CD4-positive, alpha-beta T cell treated with Interleukin-17A for 1 hour (primary cell): Measurements from ENCODE around the gene KRTAP26-1.
A peak's percentile ranks its signal among the peaks of the same experiment; 100 is the strongest.

ENCODE experiments used
- DNase-seq: peaks from one replicate; pipeline ENCODE4 v3.0.0-alpha.2; 2020

The KRTAP26-1 gene

GRCh38 chr21:30320215-30320614 lies at the start of gene KRTAP26-1:
TSS of gene KRTAP26-1 (minus strand) at chr21:30320315. CDS start at chr21:30320035, 280 bp downstream.
- no peak for DNase-seq

GRCh38 chr21:30355906-30356305 lies 35.8 kb upstream of the KRTAP26-1 start:
- DNase-seq = no peak

DNA sequence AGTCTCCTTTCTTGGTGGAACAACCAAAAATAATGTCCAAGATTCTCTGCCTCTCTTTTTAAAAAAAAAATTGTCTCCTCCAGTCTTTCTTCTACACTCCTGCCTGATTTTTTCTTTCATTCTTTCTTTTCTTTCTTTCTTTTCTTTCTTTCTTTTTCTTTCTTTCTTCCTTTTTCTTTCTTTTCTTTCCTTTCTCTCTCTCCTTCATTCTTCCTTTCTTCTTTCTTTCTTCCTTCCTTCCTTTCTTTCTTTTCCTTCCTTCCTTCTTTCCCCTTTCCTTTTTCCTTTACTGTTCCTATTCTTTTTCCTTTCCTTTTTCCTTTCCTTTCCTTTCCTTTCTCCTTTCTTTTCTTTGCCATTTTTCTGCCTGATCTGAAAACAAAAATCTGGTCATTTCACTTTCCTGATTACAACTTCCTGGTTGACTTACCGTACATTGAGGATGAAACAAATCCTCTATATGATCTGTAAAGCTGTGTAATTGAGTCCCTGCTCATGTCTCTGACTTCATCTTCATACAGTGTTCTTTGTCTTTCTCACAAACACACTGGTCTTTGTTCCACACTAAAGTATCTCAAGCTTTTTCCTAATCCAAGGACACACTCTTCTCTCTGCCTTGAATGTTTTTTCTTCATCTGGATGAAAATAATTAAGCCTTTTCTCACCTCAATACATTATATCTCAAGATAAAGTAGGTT lies 34.3 kb upstream of the KRTAP26-1 start:
- DNase-seq = no peak

- no peak for DNase-seq
These were observed 31.4 kb upstream of the KRTAP26-1 start for GRCh38 chr21:30351534-30351933.

GRCh38 chr21:30349572-30349971 lies 29.5 kb upstream of the KRTAP26-1 start:
- no peak for DNase-seq

DNA sequence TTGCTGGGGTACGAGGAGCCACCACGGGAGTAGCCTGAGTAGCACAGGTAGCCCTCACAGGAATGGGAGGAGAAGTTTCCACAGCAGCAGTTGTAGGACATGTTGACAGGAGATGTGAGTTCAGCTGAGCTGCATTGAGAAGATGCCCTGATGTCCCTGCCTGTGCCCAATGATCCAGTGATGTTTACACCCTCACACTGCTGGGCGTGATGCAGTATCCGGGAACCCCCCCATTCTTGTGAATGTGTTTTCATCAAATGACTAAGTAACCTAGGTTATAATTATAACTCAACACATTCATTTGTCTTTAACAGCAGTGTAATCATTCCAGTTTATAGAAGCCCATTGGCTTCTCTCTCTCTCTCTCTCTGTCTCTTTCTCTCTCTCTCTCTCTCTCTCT lies 28.4 kb upstream of the KRTAP26-1 start, which contains the start of gene KRTAP23-1:
TSS of gene KRTAP23-1 (minus strand) at position 101 of the 400 bp plus-strand sequence. CDS start at position 101, 0 bp downstream.
- no peak for DNase-seq

GRCh38 chr21:30345014-30345413 lies 24.9 kb upstream of the KRTAP26-1 start:
- no peak for DNase-seq

DNA sequence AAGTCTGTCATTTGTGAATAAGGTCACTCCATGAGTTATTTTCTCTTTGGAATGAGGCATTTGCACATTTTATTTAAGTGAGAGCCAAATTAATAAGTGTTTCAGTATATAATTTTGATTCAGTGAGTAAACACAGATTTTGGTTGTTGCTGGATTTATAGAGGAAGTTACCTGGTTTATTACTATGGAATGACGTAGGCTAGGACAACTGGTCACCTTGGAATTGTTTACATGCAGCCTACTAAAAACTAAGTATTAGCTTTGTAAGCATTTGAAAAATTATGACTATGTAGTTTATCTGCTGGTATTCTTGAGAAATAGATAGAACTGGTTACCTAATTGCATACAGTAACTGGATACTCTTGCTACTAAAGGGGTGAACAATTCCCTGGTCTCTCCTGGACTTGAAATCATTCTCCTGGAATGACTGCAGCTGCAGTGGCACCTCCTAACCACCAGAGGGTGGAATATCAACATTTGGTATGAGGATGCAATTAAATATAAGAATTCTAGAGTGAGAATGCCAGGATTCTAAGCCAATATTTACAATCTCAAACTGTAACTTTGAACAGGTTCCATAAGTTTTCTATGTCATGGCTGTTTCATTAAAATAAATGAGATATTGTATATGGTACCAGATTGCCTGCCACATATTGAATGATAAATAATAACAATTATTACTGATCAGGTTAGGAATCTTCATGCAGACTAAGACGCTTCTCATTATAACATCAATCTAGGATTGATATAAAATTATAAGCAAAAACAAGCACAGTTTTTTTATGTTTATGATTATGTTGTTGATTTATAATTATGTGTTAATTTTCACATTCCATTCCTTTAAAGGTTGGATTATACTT lies 20.8 kb upstream of the KRTAP26-1 start:
- peak; percentile 15 for DNase-seq

DNA sequence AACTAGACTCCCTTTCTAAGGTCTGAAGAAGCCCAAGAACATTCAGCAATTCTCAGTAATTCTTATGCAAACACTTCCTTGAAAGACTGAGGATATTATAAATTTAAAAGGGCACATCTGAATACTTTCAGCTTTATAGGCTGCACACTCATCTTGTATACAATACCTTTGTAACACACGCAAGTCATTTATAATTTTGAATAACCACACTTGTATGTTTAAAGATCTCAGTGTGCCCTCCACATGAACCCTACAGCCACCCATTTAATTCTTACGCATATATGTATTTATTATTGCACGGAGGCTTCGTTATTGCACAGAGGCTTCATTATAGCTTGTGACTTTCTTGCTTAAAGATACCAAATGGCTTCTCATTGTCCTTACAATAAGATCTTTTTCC lies 18.6 kb upstream of the KRTAP26-1 start:
- DNase-seq = no peak

GRCh38 chr21:30337772-30338171 lies 17.7 kb upstream of the KRTAP26-1 start:
- DNase-seq = no peak

- DNase-seq = no peak
These were observed 17.2 kb upstream of the KRTAP26-1 start, which contains the start of gene KRTAP27-1 for GRCh38 chr21:30337276-30337744. TSS of gene KRTAP27-1 (minus strand) at chr21:30337694. CDS start at chr21:30337668, 26 bp downstream.

DNA sequence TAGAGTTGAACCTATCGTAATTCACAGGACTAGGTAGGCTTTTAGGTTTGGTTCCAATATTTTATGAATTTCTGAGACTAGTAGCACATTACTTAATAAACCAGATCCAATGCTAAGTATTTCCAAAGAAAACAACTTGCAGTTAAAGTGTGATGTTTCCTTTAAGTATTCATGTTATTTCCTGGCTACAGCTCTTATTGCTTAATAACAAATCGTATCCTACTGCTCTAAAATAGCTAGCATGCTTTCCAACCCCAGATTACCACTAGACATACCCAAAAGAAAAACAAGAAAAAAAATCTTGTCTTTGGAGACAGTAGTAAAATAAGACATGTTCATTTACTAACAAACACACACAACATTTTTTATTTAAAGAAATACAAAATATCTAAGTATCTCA lies 16.5 kb upstream of the KRTAP26-1 start:
- no peak for DNase-seq

- DNase-seq = no peak
These were observed 13.6 kb upstream of the KRTAP26-1 start for GRCh38 chr21:30333736-30334135.

GRCh38 chr21:30332681-30333080 lies 12.6 kb upstream of the KRTAP26-1 start:
- no peak for DNase-seq

- DNase-seq = no peak
These were observed 9.2 kb upstream of the KRTAP26-1 start for GRCh38 chr21:30329203-30329875.

- DNase-seq = no peak
These were observed 6.3 kb upstream of the KRTAP26-1 start for GRCh38 chr21:30326390-30326789.

DNA sequence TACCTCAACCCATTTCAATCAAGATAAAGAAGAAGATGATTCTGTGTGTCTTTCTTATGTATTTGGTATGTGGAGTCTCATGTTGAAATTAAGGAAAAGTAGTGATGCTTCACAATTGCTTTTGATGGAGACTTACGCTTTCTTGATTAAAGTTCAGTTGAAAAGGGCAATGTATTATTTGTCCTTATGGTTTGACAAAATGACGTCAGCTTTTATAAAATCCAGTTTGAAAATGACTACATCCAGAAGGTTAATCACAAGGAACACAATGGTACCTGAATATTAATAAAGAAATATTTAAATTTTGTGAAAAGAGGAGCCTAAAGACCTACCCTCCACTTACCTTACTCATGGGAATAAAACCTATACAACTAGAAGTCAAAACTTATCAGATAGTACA lies 4.4 kb downstream of the KRTAP26-1 start:
- no peak for DNase-seq

DNA sequence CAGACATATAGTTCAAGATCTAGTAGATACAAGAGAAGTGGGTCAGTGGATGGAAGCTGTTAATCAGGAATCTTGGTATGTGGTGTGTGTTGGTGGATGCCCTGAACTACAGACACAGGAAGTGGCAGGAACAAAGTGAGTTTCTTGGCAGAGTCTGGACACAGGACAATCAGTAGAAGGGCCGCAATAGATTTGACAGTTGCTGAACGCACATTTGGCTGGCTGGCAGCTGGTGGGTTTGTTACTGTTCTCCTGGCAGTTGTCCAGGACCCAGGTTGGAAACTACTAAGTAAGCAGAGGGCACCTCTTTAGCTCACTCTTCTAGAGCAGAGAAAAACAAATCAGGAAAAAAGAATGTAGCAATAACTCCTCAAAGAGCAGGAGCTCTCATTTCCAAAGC lies 13.2 kb downstream of the KRTAP26-1 start:
- DNase-seq = no peak

DNA sequence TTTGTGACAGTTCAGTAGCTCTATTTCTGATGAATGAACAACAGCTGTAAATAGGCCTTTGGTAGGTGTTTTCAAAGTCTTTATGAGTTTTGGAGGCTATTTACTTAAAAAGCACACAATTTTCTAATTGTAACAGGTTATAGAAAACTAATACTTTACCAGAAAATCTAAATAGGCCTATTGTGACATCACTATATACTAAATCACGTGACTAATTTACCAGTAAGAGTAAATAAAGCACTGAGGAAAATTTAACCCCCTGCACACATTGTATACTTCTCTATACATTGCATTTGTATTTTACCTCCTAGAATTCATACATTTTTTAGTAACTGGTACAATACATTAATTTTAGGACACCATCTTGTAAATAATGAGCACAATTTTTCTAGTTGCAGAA lies 15.0 kb downstream of the KRTAP26-1 start:
- no peak for DNase-seq

DNA sequence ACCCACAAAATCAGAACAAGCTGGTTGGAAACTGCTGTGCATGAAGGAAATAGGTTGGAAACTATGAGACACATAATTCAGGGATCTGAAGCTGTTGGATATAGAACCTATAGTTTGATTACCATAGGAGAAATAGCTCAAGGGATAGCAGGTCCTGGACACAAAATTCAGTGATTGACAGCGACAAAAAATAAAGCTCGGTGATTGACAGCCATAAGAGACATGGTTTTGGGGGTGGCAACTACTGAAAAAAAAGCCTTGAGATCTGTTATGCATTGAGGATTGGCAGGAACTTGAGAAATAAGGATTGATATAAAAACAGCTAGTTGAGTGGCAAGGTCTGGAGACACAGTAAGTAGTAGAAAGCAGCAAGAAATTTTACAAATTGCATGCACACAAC lies 30.9 kb downstream of the KRTAP26-1 start, which contains the start of gene KRTAP25-1:
TSS of gene KRTAP25-1 (minus strand) at position 300 of the 400 bp plus-strand sequence. CDS start at position 276, 24 bp downstream.
- DNase-seq = no peak

DNA sequence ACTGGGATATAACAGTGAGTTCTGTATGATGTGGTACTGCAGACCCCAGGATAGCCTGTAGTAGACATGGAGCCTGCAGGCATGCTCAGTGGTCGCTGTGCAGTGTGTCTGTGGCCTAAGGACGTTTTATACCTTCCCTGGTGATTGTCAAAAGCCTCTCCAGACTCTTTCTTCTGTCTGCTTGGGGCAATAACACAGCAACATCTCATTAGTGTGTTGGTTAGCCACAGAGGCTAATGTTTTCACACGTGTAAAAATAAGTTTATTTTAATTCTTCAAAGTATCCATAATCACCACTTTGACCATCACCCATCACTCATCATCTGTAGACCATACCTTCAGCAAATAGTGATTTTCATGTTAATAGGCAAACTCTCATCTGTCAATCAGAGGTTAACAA lies 37.3 kb downstream of the KRTAP26-1 start, which contains the start of gene KRTAP24-1:
TSS of gene KRTAP24-1 (minus strand) at position 101 of the 400 bp plus-strand sequence. CDS start at position 83, 18 bp downstream.
- no peak for DNase-seq

GRCh38 chr21:30271611-30272010 lies 48.5 kb downstream of the KRTAP26-1 start:
- no peak for DNase-seq

GRCh38 chr21:30271156-30271555 lies 49.0 kb downstream of the KRTAP26-1 start:
- no peak for DNase-seq
